ENCODE measurements around the gene LRP1.
"Not testable (repeated sequence)": the region's sequence is repeated elsewhere in the genome, so short reads cannot be mapped to it uniquely, and the experiment has no call there.

LRP1 gene

DNA sequence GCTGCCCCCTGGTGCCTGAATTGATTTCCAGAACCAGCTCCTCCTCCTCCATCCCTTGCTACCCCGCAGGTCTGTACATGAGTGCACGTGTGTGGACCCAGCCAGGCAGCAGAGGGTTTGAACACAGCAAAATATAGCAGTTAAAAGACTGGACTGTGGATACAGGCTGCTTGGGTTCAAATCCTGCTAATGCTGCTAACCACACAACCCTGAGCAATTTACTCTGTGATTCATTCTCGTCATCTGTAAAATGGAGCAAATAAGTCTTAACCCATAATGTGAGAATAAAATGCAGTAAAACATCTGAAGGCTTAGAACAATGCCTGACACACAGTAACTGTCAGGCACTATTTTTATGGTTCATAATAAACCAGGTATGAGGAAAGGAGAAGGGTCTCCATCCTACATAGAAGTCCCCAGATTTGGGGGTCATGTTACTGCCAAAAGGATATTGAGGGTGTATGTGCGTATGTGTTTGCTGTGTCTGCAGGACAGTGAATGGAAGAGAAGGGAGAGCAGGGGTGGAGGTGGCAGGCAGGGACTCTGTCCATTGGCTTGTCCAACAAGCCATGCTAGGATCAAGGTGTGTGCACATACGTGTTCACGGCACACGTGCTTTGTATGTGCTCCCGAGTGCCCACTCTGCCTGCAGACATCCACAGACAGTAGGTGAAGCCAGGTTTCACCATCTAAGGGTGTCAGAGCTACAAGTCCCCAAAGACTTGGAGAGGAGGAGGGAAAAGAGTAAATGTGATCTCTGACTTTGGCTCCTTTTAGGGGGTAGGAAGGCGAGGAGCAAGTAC is 15.6 kb upstream of the LRP1 start:
- no peak for DNase-seq

DNA sequence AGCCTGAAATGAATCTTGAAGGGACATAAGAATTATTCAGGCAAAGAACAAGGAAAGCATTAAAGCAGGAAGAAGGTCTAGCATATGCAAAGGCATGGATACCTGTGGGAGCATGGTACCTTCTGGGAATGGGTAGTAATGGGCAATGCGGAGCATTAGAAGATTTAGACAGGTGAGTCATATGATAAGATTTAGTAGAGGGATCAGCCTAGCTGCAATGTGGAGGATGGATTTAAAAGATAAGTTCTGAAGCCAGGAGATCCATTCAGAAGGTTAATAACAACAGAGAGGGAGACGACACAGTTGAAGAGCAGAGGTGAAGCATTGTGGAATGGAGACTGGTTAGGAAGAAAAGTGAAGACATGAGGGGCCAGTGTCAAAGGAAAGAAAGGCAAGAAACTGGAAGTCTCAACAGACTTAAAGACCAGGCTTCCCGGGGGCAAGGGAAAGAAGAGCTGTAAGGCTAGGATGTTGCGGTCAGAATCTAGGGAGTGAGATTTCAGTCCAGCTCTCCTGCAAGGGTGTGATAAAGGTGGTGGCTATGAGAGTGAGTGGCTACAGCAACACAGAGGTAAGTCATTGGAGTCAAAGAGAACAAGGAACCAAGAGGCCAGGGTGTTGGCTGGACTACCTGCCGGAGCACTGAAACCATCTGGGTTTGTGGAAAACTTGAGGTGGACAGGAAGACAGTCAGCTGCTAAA is 11.6 kb upstream of the LRP1 start:
- no peak for DNase-seq

DNA sequence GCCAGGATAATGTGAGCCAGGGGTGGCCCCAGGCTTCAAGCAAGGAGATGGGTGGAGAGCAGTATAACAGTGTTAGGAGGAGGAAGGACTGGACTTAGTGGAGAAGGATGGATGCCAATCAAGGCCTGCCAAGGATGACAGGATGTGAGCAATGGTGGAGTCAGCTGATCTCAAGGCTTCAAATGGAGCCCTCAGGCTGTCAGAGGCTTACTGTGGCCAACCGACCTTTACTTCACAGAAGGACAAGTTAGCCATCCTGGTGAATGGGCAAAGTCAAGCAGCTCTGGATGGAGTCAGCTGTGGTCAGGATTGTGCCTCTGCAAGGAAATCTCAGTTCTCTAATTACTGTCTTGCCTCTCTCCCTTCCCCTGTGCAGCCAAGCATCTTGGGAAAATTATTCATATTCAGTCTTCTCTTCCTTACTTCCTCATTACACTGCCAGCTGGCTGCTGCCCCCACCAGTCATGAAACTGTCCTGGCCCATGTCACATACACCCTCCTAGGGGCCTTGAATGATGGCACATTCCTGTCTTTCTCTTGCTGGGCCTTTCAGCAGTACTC is 9.5 kb upstream of the LRP1 start:
- DNase-seq: peak; percentile 58 to 65

DNA sequence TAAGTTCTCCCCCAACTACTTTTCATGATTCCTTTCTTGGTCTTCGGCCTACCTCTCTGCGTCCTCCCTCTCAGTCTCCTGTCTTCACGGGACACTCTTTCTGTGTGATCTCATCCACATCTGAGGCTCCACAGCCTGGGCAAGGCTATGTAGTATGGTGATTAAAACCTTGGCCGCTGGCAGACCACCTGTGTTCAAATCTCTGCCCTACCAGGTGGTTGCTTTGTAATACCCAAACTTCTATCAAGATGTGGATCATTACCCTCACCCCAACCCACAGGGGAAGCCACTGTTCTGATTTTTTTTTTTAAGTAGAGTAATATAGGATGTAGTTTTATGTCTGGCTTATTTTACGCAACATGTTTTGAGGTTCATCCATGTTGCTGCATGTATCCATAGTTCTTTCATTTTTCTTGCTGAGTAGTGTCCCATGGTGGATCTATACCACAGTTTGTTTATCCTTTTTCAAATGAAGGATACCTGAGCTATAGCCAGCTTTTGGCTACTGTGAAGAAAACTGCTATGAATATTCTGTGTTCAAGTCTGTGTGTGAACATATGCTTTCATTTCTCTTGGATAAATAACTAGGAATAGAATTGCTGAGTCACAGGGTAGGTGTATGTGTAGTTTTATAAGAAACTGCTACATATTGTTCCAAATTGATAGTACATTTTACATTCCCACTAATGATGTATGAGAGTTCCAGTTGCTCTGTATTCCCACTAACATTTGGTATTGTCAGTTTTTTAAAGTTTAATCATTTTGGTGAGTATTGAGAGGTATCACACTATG is 8.8 kb upstream of the LRP1 start:
- DNase-seq: no peak

DNA sequence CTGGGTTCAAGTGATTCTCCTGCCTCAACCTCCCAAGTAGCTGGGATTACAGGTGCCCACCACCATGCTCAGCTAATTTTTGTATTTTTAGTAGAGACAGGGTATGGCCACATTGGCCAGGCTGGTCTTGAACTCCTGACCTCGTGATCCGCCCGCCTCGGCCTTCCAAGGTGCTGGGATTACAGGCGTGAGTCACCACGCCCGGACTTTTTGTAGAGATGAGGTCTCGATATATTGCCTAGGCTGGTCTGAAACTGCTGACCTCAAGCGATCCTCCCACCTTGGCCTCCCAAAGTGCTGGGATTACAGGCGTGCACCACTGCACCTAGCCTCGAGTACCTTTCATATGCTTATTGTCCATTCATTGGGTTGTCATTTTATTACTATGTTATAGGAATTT is 7.6 kb upstream of the LRP1 start:
- not testable (repeated sequence) for DNase-seq

DNA sequence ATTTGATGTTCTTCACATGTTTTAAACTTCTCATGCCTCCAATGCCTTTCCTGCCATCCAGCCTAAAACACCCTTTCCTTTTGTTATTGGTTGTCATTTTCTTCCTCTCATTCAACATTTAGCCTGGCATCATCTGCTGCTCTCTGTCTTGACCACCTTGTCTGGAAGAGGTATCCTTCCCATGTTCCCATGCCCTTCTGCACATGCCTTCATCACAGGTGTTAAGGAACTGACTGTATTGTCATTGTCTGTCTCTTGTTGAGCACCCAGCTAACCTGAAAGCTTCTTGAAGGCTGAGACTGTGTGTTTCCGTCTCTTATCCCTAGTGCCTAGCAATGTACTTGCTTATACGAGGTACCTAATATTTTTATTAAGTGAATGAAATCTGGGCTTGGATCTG is 4.5 kb upstream of the LRP1 start:
- DNase-seq: no peak

DNA sequence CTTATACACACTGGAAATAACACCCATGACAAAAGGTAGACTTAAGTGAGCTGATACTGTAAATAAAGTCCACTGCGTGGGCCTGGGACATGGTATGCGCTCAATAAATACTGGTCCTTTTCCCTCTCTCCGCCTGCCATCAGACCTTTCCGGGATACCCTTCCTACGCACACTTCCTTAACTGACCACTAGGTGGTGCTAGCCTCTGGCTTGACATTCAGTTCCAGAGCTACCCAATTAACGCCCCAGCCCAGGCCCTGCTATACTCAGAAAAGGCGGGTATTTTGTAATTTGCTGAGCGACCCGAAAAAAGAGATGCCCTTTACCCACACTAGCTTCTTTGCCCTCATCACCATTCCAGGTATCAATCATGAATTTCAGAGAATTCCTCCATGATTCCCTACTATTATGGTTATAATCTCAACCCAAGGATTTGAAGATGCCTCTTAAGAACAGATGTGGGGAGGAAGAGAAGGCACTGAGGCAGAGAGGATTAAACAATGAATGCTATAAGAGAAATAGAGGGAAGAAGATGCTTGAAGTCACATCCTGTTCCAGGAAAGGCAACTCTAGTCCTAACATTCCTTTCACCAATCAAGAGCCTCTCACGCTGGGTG is 3.9 kb upstream of the LRP1 start:
- DNase-seq: peak; percentile 86 to 92

DNA sequence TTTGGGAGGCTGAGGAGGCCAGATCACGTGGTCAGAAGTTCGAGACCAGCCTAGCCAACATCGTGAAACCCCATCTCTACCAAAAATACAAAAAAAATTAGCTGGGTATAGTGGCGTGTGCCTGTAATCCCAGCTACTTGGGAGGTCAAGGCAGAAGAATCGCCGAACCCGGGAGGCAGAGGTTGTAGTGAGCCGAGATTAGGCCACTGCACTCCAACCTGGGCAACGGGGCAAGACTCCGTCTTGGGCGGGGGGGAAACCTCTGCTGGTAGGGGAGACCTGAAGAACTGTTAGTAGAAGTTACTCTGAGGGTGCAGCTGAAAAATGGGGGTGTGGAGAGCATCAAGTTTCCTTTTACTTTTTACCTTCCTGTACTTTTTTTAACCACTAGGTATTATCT is 2.2 kb upstream of the LRP1 start:
- DNase-seq: no peak

DNA sequence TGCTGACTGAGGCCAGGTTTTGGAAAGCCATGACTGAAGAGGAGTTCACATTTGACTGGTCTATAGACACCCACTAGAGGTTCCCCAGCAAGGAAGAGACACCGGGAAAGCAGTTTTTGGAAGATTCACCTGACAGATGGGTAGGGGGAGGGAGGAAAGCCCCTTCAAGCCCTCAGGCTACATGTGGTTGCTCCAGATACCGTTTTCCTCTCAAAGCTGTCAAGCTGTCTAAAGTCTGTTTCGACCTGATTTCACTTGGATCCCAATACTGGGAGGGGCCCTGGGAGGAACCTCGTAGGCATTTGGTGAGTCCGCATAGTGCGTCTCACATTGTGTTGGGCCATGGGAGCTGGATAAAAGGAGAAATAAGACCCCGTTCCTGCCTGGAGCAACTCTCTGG is 1.7 kb upstream of the LRP1 start:
- DNase-seq: no peak

DNA sequence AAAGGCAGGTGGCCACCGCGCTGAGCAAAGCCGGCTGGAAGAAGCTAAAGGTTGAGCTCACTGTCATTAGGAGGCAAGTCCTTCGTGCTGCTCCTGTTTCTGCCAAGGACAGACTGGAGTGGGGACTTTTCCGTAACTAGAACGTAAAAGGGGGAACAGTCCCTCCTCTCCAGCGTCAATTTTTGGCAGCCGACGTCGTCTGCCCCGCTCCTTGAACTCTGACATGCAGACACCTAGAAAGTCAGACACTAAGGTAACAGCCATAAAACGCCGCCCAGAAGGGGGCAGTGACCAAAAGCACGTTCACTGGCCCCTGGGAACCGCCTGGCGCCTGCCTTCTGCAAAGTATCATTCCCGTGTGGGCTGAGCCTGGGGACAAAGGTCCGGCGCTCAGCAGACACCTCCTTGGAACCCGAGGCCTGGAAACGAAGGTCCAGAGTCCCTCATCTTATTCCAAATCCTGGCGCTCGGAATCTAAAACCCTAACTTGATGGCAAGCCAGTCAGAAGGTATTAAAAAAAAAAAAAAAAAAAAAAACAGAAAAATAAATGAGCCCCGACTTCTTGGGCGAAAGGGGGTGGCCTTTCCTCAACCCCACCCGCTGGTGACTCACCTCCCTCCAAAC is 1.1 kb upstream of the LRP1 start:
- no peak for DNase-seq

DNA sequence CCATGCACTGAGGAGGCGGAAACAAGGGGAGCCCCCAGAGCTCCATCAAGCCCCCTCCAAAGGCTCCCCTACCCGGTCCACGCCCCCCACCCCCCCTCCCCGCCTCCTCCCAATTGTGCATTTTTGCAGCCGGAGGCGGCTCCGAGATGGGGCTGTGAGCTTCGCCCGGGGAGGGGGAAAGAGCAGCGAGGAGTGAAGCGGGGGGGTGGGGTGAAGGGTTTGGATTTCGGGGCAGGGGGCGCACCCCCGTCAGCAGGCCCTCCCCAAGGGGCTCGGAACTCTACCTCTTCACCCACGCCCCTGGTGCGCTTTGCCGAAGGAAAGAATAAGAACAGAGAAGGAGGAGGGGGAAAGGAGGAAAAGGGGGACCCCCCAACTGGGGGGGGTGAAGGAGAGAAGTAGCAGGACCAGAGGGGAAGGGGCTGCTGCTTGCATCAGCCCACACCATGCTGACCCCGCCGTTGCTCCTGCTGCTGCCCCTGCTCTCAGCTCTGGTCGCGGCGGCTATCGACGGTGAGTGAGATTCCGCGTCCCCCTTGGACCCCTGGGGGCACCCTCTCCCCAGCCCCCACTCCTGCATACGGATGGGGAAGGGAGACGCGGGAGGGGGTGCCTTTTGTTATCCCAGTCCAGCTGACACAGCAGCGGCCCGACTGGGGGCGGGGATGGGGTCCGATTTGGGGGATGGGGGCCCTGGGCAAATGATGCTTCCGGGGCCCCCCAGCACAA is 400 bp downstream of the LRP1 start:
- DNase-seq: no peak

DNA sequence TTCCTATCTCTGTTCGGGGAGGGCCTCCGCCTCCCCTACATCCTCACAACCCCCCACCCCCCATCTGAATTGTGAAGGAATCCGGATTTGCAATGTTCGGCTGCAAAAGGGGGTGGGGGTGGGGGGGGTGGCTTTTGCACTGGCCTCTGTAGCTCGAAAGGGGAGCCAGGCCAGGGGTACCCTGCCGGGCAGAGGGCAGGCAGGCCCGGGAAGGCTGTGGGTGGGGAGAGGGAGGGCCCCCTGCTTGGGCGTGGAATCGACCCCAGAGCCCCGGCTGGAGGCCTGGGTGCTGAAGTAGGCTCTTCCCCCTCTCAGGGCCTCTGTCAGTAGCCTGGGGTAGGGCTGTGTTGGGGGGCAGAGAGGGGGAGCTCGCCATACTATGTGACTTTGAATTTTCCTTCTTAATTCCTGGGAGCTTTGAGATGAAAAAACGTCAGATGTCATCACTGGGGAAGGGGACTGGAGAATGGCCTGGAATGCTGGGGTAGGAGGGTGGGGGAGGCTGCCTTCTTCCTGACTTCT is 1.1 kb downstream of the LRP1 start:
- no peak for DNase-seq

DNA sequence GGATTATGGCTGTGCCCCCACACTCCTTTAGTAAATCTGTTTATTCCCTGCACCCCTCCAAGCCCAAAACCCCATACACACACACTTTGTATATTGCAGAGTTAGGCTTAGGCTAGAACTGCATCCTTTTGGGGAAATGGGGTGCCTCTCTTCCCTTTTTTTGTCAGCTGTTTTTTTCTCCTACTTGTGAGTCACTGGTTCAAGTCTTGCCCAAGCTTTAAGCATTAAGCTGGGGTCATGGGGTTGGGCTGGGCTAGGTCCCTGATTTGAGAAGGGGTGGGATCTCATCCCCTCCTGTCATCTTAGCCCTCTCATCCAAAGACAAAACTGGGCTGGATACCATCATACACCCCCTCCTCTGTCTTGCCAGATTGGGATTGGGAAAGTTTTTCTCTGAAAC is 1.6 kb downstream of the LRP1 start:
- peak in 1 of 2 experiments; percentile 21 for DNase-seq

DNA sequence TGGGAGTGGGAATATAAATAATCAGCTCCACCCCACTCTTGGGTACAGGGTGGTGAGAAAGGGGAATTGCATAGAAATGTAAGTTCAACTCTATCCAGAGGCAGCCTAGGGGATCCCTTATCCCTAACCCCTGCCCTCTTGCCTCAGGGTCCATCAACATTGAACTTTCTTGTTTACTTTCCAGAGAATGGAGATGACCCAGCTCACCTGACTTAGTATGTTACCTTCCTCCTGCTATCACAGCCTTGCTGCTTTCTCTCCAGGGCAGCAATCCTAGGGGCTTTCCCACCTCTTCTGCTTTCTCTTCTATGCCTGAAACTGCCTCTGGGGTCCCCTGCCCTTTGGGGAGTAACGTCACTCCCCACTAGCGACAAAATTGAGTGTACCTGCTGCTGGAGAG is 2.7 kb downstream of the LRP1 start:
- no peak for DNase-seq

DNA sequence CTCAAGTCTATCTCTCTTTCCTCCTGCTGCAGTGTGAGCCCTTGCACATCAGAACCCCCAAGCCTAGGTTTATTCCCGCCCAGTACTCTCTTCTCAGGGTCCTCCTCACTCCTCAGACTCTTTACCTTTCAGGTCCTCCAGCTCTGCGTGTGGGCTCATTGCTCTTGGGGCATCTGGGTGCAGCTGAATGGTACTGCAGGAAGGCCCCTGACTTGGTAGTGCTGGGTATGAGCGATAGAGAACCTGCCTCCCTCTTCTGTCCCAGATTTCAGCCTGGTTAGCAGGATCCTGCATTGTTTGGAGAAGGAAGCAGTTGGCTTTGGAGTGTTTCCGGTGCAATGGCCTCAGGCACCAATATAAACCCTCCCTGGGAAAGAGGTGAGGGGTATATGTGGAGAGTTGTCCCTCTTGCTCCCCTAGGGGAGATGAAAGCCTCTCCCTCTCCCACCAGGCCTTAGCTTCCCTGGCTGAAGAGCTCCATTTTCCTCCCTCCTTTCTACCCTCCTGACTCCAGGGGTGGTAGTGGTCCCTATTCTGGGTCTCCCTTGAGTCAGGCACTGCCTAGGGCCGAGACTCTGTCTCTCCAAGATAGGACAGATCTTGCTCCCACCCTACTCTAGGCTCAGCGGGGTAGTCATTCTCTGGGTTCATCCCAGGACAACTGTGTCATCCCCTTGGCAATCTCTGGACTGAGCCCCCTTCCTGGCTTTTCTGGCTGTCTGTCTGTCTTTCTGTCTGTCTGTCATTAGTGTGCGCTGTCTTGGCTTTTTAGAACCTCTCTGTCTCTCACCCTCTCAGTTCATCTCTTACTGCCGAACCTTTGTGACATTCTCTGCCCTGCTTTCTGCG is 3.8 kb downstream of the LRP1 start:
- DNase-seq: no peak

DNA sequence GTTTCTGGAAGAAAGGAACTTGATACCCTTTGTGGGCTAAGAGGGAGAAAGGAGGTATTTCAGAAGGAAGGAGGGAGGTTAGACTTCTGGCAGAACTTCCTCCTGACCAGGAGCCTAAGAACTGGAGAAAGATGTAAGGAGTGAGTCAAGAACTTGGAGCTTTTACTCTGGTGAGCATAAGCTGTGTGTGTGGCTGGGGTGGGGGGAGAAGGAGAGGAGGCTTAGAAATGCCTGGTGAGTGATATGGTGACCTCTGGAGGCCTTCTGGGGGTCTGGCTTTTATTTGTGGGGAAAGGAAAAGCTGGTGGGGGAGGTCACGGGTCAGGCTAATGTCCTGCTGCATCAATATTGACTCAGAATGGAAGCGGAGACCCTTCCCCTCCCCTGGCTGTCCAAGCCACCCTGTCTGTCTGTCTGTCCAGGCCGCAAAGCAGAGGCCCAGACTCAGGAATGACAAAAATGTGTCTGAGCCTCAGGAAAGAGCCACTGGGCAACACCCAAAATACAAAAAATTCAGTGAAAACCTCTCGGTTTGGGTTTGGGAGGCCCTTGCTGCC is 4.8 kb downstream of the LRP1 start:
- no peak for DNase-seq

DNA sequence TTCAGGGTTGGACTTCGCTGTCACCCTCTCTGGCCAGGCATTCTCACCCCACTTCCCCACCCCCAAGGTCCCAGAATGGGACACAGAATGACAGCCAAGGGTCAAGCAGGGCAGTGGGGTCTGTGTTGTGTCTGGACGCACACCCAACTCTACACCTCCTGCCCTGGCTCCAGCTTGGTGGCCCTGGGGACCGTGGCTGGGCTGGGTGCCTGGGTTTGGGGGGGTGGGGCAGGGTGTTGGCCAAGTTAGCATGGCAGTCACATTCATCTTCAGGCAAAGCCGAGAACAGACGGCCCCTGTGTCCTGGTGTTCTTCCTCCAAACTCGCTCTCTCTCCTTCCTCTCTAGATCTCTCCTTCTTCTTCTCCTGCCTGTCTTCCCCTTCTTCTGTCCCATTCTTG is 5.6 kb downstream of the LRP1 start:
- DNase-seq: no peak

DNA sequence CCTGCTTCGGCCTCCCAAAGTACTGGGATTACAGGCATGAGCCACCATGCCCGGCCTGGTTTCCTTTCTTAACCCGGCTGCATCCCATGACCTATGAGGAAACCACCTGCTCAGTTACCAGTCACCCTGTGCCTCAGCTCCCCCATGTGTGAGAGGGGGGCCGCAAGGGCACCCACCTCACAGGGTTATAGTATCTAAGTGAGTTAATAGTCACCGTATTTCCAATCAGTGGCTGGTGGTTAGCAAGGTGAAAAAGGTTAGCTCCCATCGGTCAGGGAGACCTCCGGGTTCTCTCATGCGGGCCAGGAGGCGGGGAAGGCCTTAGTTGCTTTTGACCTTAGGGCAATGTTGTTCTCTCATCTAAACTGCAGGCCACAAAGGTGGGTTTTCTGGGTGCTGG is 6.7 kb downstream of the LRP1 start:
- no peak for DNase-seq

DNA sequence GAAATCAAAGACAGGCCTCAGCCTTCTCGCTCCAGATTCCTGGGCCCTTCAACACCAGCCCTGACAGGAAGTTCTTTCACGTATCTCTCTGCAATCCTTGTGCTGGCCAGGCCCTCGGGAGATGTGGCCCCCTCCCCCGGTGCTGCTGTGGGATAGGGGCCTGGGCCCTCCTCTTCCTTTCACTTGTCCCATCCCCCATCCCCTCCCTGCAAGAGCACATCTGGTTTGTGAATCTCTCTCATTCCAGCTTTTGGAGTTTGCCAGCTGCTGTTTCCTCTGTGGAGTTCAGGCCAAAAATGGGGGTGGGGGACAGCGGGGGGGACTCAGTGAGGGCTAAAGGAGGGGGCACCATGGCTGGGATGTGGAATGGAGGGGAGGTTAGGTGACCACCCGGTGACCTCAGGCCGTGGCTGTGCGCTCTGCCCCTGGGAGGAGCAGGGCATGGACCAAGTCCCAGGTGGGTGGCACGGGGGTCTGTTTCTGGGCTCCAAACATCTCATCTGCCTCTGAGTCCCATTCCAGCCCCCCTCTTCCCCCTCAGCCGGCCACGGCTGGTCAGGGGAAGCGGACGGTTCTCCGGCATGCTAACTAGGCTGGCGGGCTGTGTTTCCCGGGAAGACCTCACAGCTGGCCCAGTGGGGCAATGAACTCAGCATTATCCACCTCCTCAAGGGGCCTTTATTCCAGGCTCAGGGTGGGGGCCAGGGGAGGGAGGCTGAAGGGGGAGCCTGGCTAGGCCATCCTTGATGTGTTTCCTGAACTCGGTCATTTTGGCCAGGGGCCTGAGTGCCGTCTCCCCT is 7.4 kb downstream of the LRP1 start:
- no peak for DNase-seq
